GOT3 (cell line): Measurements from ENCODE around the gene NTM.
A peak's percentile ranks its signal among the peaks of the same experiment; 100 is the strongest.

ENCODE experiments used
- DNase-seq: peaks from one replicate; lab custom pipeline; 2025; ENCODE audit warnings: mixed read lengths; lab: John Stamatoyannopoulos, UW

The NTM gene

GRCh38 chr11:131549770-131550169, 179.4 kb downstream of the NTM start:
- no peak for DNase-seq

- DNase-seq: no peak
Observed at GRCh38 chr11:131560287-131560686, 189.9 kb downstream of the NTM start.

DNA sequence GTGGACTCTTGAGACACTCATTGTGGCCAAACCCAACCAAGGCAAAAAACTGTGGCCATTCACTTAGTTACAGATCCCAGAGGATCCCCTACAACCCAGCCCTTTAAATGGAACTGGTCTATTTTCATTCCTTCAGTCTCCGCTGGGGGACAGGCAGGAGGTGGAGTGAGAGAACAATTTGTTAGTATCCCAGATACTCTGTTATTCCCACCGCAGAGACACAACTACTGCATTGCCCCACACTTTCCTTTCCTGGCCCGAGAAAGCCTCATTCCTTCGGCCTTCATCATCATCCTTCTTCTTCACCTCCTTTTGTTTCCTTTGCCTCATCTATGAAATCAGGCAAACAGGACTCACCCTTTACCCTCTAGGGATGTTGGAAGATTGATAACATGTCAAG, 191.1 kb downstream of the NTM start:
- no peak for DNase-seq

GRCh38 chr11:131561972-131562371, 191.6 kb downstream of the NTM start:
- DNase-seq: no peak

GRCh38 chr11:131568318-131568717, 197.9 kb downstream of the NTM start:
- DNase-seq: no peak

DNA sequence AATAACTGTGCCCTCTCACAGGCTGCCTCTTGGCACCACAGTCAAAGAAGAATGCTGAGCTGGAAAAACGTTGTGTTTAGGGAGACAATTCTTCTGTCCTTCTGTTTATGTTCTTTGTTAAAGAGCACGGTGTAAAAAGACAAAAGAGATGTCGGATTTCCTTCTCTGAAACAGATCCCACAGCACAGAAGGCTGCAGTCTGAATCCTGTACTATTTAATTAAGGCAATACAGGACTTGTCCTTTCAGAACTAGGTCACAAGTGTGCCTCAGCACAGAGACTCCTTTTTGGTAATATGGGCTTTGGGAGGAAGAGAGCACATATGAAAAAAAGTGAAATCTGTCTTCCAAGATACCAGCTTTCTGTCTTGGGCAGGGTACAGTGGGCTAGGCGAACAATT, 201.2 kb downstream of the NTM start:
- DNase-seq: no peak

DNA sequence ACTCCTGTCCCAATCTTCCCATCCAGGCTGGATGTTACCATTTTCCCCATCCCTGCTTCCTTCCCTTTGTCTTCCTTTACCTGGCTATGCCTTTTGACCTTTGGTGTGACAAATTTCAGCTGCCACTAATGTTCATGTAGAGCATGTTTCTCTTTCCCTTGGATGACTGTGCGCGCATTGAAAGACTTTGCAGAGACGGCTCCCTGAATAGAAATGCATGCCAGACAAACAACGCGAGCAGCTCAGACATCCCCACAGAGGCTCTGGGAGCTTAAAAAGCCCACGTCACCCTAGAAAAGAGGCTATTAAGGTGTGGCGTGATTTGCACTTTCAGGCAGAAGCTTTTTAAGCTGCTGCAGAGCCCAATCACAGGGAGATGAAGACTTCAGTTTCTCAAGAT, 202.0 kb downstream of the NTM start:
- no peak for DNase-seq

DNA sequence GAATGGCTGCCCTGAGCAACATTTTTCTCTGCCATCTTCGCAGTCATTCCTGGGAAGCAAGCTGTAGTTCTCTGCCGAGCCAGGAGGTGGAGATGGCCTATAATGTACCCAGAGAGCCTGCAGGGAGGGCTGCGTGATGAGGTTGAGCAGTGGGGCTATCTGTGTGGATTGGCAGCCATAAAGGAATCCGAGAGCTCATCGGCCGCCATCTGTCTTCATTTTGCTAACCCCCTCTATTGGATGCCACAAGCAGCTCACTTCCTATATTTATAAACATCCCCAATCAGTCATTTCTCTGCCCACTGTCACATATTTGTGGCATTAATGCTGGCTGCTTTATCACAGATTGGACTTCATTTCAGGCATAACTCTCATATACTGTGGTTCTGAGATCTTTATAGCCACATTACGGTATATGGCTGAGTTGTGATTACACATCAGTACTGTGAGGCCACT, 209.5 kb downstream of the NTM start:
- DNase-seq: peak; percentile 3

DNA sequence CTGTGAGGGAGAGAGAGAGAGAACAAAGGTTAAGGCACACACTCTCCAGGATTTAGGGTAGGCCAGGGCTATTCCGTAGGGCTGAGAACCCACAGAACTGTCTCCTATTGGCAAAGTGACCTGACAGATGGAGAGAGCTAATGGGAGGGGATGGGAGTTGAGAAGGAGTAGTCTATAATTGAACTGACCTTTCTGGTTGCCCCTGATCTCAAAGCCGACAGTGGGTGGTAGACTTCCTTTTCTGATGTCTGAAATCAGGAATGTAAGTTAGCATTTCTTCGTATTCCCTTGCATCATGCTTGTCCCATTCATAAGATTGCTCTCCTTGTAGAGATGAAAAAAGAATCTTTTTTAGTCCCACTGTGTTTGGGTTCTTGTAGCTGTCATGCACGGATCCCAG, 210.1 kb downstream of the NTM start:
- DNase-seq: no peak

DNA sequence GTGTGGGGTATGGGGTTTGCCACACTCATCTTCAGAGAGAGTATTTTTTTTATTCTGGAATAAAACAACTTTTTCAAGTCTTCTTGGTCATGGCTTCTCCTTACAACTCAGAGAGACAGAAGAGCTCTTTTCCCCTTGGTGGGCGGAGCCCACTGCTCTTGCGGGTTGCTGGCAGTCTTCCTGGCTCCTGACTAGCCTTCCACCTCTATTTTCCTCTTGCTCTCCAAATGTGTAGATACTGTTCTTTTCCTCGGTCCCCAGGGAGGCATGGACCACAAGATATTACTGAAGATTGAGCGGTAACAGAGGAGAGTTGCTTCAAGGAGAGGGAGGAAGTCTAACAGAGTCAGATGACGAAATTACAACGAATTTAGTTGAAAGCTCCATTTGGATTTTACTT, 210.6 kb downstream of the NTM start:
- DNase-seq: no peak

- no peak for DNase-seq
Observed at GRCh38 chr11:131582021-131582525, 211.7 kb downstream of the NTM start.

GRCh38 chr11:131583421-131583820, 213.0 kb downstream of the NTM start:
- DNase-seq: no peak

DNA sequence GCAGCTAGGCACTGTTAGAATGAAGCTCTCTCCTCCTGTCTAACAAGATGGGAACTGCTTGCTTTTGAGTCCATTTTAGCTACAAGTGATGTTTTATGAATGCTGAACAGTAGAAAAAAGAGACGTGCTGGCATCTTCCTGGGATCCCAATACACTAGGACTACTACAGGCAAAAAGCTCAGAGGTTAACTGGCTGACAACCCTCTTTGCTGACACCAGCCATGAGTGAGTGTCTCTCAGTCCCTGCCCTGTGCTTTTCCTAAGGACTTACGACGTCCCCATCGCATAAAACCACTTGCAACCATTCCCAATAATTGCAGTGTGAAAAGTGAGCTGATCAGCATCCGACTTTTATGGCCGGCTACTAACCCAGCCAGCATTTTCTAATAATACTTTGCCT, 213.5 kb downstream of the NTM start:
- no peak for DNase-seq

DNA sequence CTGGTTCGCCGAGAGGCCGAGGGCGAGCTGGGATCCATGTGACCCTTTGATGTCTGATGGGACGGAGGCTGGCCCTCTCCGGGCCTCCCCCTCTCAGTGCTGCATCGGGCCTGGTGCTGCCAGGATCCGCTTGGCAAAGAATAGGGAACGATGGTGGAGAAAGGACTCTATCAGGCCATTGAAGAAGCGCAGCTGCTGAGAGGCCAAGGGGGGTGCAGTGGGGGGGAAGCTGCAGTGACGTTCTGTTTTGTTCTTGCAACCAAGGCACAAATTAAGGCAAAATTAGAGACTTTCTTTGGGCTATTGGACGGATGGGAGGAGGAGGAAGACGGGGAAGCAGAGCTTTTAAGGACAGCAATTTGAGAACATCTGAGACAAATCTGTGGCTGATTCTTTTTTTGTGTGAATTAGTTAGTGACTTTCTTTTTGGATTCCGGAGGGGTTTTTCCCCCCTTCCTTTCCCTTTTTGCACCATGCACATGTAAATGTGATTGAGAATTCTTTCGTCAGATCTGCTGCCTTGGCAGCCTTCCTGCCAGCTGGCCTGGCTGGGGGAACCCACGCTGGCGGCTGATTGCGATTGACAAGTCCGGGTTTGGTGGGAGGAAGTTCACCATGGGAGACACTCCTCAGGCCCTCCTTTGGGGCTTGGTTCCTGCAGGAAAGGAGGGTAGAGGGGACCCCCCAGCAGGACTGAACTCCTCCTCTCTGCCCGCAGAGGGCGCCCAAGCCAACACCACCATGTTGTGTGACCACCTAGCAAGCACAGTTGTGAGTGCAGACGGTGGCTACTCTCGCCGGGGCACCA, 214.6 kb downstream of the NTM start:
- DNase-seq: no peak

DNA sequence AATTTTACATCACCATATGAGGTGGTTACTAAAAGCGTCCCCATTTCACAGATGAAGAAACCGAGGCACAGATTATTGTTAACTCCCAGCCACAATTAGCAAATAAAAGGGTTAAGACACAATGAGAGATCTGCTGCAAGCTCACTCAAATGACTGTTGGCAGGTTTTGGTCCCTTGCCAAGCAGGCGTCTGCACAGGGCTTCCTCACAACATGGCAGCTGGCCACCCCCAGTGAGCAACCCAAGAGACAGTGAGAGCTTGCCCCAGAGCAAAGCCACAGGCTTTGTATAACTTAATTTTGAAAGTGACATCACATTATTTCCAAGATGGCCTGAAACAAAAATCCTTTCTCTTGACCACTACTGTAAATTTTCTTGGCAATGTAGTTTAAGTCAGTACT, 217.6 kb downstream of the NTM start:
- no peak for DNase-seq

- no peak for DNase-seq
Observed at GRCh38 chr11:131591051-131591461, 220.6 kb downstream of the NTM start.

GRCh38 chr11:131592152-131592551, 221.7 kb downstream of the NTM start:
- DNase-seq: no peak

DNA sequence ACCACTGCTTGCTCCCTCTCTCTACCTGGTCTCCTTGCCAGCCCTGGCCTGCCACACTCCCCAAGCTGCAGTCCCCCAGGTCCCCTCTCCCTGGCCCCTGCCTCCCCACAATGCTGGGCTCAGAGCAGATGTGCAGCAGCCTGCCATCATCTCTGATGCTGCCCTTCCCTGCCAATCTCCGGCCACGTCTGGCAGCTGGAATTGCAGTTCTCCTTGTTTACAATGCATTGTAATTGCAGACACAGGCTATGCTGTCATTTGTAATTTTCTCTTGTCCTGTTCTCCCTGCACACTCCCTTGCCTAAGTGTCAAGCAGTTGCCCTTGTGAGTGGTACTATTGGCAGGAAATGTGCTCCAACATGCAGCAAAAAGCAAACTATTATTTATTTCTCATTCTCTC, 222.3 kb downstream of the NTM start:
- no peak for DNase-seq

DNA sequence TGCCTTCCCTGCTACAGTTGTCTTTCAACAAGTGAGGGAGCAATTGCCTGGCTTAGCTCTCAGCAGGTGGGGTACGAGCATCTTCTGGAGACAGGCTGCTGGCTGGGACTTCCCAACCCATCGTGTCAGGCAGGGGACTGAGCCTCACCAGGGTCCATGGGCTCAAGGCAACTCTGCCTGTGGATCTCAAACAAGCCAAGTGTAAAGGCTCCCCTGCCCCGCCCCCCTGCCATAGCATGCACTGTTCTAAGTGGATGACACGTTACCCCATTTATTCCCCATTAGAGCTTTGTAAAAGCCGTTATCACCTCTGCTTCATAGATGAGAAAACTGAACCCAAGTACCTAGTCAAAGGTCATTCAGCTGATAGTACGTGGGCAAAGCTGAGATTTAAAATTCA, 222.9 kb downstream of the NTM start:
- DNase-seq: no peak

DNA sequence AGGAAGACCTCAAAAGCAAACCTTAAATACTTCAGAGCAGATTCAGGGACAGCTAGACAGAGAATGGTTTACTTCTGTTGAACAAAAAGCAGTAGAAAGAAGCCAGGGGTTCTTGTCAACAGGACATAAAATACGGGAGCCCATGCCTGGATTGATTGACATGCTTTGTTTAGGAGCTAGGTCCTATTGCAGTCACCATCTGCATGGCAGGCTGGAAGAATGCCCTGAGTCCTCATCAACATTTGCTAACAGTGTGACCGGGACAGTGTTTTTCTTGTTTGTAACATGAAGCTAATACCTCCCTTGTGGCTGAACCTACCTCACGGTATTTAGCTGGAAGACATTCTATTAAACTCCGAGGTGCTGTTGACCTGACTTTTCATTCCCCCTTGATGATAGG, 225.4 kb downstream of the NTM start:
- no peak for DNase-seq

DNA sequence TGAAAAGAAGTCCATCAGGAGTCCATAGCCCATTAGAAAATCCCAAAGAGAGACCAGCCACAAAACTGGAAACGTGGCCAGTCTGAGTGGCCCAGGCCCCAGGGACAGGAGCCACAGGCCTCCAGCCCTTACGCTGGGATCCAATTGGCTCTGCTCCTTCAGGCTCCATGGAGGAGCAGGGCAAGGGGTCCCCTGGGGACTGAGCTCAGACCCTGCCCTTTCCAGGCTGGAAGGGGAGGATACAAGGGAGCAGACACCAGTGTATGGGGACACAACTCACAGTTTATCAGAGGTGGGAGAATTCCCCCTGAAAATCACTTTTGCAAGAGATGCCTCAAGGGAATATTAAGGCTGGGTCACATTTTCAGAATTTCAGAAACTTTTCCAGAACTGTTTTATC, 227.5 kb downstream of the NTM start:
- DNase-seq: no peak

- DNase-seq: no peak
Observed at GRCh38 chr11:131598305-131598704, 227.9 kb downstream of the NTM start.

DNA sequence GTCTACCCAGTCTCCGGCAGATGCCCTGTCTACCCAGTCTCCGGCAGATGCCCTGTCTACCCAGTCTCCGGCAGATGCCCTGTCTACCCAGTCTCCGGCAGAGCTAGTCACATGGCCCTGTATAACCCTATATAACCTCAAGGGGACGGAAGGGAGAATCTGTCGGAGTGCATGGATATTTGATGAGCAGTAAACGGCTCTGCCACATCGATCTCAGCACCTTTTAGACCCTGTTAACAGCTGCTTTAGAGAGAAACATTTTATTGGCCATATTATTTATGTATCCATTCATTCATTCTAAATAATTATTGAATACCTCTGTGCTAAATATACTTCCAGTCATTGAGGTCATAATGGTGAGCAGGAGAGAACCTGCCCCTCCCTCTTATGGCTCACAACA, 228.9 kb downstream of the NTM start:
- no peak for DNase-seq

- DNase-seq: no peak
Observed at GRCh38 chr11:131600628-131601027, 230.2 kb downstream of the NTM start.
